Osteocyte (in vitro differentiated cells): ENCODE data around the gene WDR7. TPM values are rescaled to one million over a fixed set of nuclear protein-coding genes. Genes with fewer than 3 reads are reported as not detected.

Experiments
- DNase-seq: peaks from one replicate; pipeline ENCODE4 v3.0.0; 2021; ENCODE audit warnings: mixed read lengths; ENCODE audit not compliant: unreplicated experiment; ENCODE audit errors: extremely low spot score
- H3K27ac Mint-ChIP-seq: one replicate; pipeline ENCODE4 v1.8.0; 2021; ENCODE audit warnings: mild to moderate bottlenecking, mixed read lengths; ENCODE audit not compliant: unreplicated experiment
- H3K27me3 Mint-ChIP-seq: one replicate; pipeline ENCODE4 v1.8.0; 2021; ENCODE audit warnings: mixed read lengths; ENCODE audit not compliant: unreplicated experiment
- H3K36me3 Mint-ChIP-seq: one replicate; pipeline ENCODE4 v1.8.0; 2021; ENCODE audit warnings: mixed read lengths; ENCODE audit not compliant: unreplicated experiment
- H3K4me1 Mint-ChIP-seq: one replicate; pipeline ENCODE4 v1.8.0; 2021; ENCODE audit warnings: mixed read lengths; ENCODE audit not compliant: unreplicated experiment
- H3K4me3 Mint-ChIP-seq: one replicate; pipeline ENCODE4 v1.8.0; 2021; ENCODE audit warnings: mild to moderate bottlenecking, moderate library complexity, mixed read lengths; ENCODE audit not compliant: unreplicated experiment
- H3K9me3 Mint-ChIP-seq: one replicate; pipeline ENCODE4 v1.8.0; 2021; ENCODE audit warnings: mixed read lengths; ENCODE audit not compliant: unreplicated experiment
- CTCF ChIP-seq: fragments of 200-600 bp; sonication (generic); IDR thresholded peaks from 2 replicates; pipeline ENCODE4 v1.5.0; 2021; ENCODE audit warnings: antibody characterized with exemption, mild to moderate bottlenecking, moderate library complexity
- total RNA-seq: library from RNA; stranded (reverse); gene quantifications from 2 replicates; pipeline ENCODE4 v1.2.1, GENCODE V29; 2021

WDR7 gene
- total RNA-seq, 1 donor from 2014 or later, result 25.9 TPM

DNA sequence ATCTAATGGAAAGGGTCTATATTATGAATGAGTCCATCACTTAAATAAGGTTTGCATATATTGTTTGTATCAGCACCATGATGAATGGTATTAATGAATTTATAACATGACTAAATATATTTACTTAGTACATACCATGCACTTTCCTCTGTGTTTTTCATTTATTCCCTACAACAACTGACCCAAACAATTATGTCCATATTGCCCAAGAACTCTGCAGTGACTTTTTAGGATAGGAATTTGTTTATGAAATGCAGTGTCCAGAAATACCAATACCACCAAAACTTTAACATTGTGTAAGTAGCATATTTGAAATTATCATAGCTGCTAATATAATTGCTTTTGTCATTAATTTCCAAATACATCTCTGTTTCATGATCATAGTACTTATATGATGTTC lies 119.7 kb downstream of the WDR7 start:
- no peak for DNase-seq
- H3K27ac Mint-ChIP-seq, result no peak overlapping the region
- H3K4me3 Mint-ChIP-seq, result no peak overlapping the region

DNA sequence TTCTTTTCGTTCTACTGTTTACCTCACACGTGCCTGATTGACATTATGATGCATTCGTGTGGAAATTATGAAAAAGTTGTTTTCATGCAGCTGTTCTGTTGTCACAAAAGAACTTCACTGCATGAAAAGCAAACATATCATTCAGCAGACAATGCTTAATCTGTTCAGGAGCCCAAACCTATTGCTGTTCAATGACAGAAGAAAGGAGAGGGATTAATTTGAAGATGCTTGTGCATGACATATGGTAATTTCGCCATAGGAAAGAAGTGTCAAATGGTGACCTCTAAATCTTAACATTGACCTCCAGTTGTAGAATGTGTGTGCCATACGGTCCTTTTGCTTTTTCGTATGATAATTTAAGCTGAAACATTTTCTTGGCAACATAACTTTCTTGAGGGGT lies 124.5 kb downstream of the WDR7 start:
- no peak overlapping the region for H3K27ac Mint-ChIP-seq
- no peak overlapping the region for H3K4me3 Mint-ChIP-seq
- peaks cover 8% of the 10 kb centered on the region for H3K36me3 Mint-ChIP-seq
- no peaks in the 10 kb centered on the region for H3K9me3 Mint-ChIP-seq
- DNase-seq, result no peak
- no peaks in the 10 kb centered on the region for H3K4me1 Mint-ChIP-seq
- no peaks in the 10 kb centered on the region for H3K27me3 Mint-ChIP-seq
- no peak for TF ChIP-seq CTCF

More for the DNA sequence above, 119.7 kb downstream of the WDR7 start:
- Mint-ChIP-seq H3K36me3 (peaks cover 7% of the 10 kb centered on the region), H3K9me3 (no peaks in the 10 kb centered on the region), H3K4me1 (no peaks in the 10 kb centered on the region), H3K27me3 (no peaks in the 10 kb centered on the region)
- no peak for TF ChIP-seq CTCF

DNA sequence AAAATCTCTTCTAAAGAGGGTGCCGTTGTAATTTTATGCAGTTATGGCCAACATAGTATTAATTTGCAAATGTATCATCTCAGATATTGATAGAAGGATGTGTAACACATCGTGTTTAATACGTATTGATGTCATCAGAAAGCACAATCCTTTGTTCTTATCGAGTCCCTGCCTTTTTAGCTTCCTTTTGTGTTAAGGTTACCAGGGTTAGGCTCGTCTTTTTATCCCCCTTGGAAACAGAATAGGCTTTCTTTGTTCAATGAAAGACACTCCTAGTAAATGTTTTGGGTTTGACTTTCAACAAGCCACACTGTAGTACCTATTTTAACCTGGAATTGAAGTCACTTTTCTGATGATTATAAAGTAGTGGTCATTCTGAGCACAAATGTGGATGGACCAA lies 136.2 kb downstream of the WDR7 start:
- no peak overlapping the region for H3K4me3 Mint-ChIP-seq
- no peaks in the 10 kb centered on the region for H3K4me1 Mint-ChIP-seq
- no peaks in the 10 kb centered on the region for H3K9me3 Mint-ChIP-seq
- no peak overlapping the region for H3K27ac Mint-ChIP-seq
- DNase-seq, result no peak
- no peaks in the 10 kb centered on the region for H3K27me3 Mint-ChIP-seq
- peaks cover 15% of the 10 kb centered on the region for H3K36me3 Mint-ChIP-seq
- no peak for TF ChIP-seq CTCF

DNA sequence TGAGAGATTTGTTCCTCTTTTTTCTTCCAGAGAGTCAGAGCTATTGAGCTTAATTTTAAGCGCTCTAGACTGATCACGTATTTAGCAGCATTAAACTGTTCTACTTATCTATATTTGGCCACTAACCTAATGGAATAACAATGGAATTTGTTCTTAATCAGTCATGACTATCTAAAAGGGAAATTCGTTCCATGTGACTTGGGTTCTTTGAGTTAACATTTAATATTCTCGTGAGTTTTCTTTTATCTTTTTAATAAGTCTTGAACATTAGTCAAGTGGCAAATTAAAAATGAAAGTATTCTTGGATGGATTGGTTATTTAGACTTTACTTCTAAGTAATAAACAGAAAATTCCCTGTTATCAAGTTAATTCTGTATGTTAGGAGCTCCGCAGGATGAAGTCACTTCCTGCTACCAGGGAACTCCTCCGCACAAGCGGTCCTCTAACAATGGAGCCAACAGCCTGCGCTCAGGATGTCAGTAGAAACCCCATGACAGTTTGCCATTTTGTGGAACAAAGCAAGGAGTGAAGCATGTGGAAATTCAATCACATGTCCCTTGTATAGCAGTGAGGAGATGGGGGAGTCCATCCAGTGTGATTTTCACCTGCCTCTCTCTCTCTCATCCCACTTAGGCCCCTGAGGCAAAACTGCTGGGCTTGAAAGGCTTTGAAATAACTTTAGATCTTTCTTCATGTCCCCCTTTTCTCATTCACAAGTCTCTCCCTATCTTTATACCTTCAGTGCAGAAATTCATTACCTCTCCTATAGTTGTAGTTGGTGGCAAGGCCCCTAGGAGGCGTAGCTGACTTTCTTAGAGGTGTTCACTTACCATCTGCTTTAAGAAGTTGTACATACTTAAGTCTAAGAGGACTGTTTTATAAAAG lies 138.1 kb downstream of the WDR7 start:
- Mint-ChIP-seq H3K36me3 (peaks cover 11% of the 10 kb centered on the region), H3K4me3 (no peak overlapping the region), H3K27me3 (no peaks in the 10 kb centered on the region), H3K27ac (no peak overlapping the region), H3K4me1 (no peaks in the 10 kb centered on the region), H3K9me3 (no peaks in the 10 kb centered on the region)
- no peak for DNase-seq
- peak; percentile 58 for TF ChIP-seq CTCF

- H3K27me3 Mint-ChIP-seq, result no peaks in the 10 kb centered on the region
- H3K9me3 Mint-ChIP-seq, result no peaks in the 10 kb centered on the region
- peaks cover 8% of the 10 kb centered on the region for H3K36me3 Mint-ChIP-seq
- no peaks in the 10 kb centered on the region for H3K4me1 Mint-ChIP-seq
- no peak for DNase-seq
- H3K4me3 Mint-ChIP-seq, result no peak overlapping the region
- no peak for TF ChIP-seq CTCF
- no peak overlapping the region for H3K27ac Mint-ChIP-seq
Measured at GRCh38 chr18:56789889-56790180, 138.7 kb downstream of the WDR7 start.
